CD8-positive, alpha-beta memory T cell (primary cell): ENCODE results near the gene PACSIN2. TPM values are rescaled to one million over a fixed set of nuclear protein-coding genes. Genes with fewer than 3 reads are reported as not detected.

ENCODE experiments used
- CTCF ChIA-PET: fragments of 350-600 bp; sonication (Branson Sonifier 250); formaldehyde crosslinking; loops from one replicate; lab custom pipeline; 2021; ENCODE audit warnings: antibody characterized with exemption; lab: Charles Lee
- POLR2A ChIA-PET: fragments of 350-600 bp; sonication (Branson Sonifier 250); formaldehyde crosslinking; loops from one replicate; lab custom pipeline; 2021; ENCODE audit warnings: antibody characterized with exemption; lab: Charles Lee
- DNase-seq, 5 donors: peaks; one replicate each; pipeline versions ENCODE4 v3.0.0 to v3.0.0-alpha.2; 2020 to 2022; ENCODE audit warnings: mixed read lengths in 1 of 5
- H3K27ac ChIP-seq: one replicate; pipeline ENCODE4 v1.7.0; 2013; ENCODE audit warnings: low read depth, mild to moderate bottlenecking, low read length, moderate library complexity
- H3K27me3 ChIP-seq: 2 replicates; pipeline ENCODE4 v1.7.0; 2013; ENCODE audit warnings: low read length, mild to moderate bottlenecking; ENCODE audit not compliant: insufficient read depth, poor library complexity, severe bottlenecking
- H3K36me3 ChIP-seq: 2 replicates; pipeline ENCODE4 v1.7.0; 2013; ENCODE audit warnings: mild to moderate bottlenecking, low read length, moderate library complexity; ENCODE audit not compliant: insufficient read depth
- H3K4me1 ChIP-seq: 2 replicates; pipeline ENCODE4 v1.7.0; 2013; ENCODE audit warnings: mild to moderate bottlenecking, low read length, moderate library complexity; ENCODE audit not compliant: insufficient read depth
- H3K4me3 ChIP-seq: 2 replicates; pipeline ENCODE4 v1.7.0; 2013; ENCODE audit warnings: mild to moderate bottlenecking, low read length
- H3K9me3 ChIP-seq: 2 replicates; pipeline ENCODE4 v1.7.0; 2013; ENCODE audit warnings: mild to moderate bottlenecking, low read length
- H3K27ac Mint-ChIP-seq, 8 donors: one replicate each; pipeline ENCODE4 v1.8.0; 2020 to 2021; ENCODE audit warnings: mixed read lengths in 8 of 8, mild to moderate bottlenecking in 6 of 8, inconsistent platforms in 3 of 8, moderate library complexity in 3 of 8
- H3K27me3 Mint-ChIP-seq, 2 donors: one replicate each; pipeline ENCODE4 v1.8.0; 2020 to 2021; ENCODE audit warnings: mixed read lengths in 2 of 2, mild to moderate bottlenecking in 1 of 2, moderate library complexity in 1 of 2
- H3K36me3 Mint-ChIP-seq, 3 donors: one replicate each; pipeline ENCODE4 v1.8.0; 2020 to 2021; ENCODE audit warnings: mixed read lengths in 3 of 3, inconsistent platforms in 1 of 3, mild to moderate bottlenecking in 1 of 3
- H3K4me1 Mint-ChIP-seq, 3 donors: one replicate each; pipeline ENCODE4 v1.8.0; 2020 to 2021; ENCODE audit warnings: mixed read lengths in 3 of 3, inconsistent platforms in 1 of 3, mild to moderate bottlenecking in 1 of 3
- H3K4me3 Mint-ChIP-seq, 7 donors: one replicate each; pipeline ENCODE4 v1.8.0; 2020 to 2021; ENCODE audit warnings: mixed read lengths in 7 of 7, mild to moderate bottlenecking in 6 of 7, moderate library complexity in 4 of 7, inconsistent platforms in 2 of 7
- H3K9me3 Mint-ChIP-seq, 5 donors: one replicate each; pipeline ENCODE4 v1.8.0; 2020 to 2022; ENCODE audit warnings: mixed read lengths in 5 of 5, mild to moderate bottlenecking in 3 of 5, moderate library complexity in 2 of 5, inconsistent platforms in 1 of 5
- polyA plus RNA-seq: library from polyadenylated mRNA; unstranded; fragments of 300-500 nt; fragmentation: Illumina TruSeq; gene quantifications from one replicate; pipeline ENCODE4 v1.2.3, GENCODE V29; 2021
- total RNA-seq, 2 experiments: library from RNA; stranded (reverse); gene quantifications; one replicate each; pipeline ENCODE4 v1.2.3, GENCODE V29; 2021

The PACSIN2 gene
- total and polyA plus RNA-seq, 3 experiments from 2014 or later: 26.3 to 36.5 (median 30.2) TPM

DNA sequence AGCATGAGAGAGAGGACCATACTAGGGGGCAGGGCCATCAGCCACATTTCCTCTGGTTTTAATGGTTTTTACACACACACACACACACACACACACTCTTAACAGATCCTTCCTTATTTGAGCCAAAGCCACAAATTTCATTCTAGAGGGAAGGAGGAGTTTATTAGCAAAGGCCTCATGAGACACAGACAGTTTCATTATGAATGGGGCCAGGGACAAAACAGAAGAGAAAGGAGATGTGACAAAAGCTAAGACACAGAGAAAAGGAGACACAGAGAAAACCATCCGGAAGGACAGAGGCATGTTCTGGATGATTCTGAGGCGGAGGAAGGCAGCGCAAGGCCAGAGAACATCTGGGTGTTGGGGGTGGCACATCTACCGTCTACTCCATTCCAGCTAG is 125.6 kb downstream of the PACSIN2 start:
- no peaks in the 10 kb centered on the region for H3K27me3 Mint-ChIP-seq
- no peaks in the 10 kb centered on the region for H3K9me3 Mint-ChIP-seq
- no peaks in the 10 kb centered on the region for H3K9me3 ChIP-seq
- H3K4me1 Mint-ChIP-seq: peaks cover 29 to 39% (median 29%) of the 10 kb centered on the region in 3 donors
- H3K36me3 ChIP-seq: peaks cover 13% of the 10 kb centered on the region
- ChIA-PET CTCF (no interaction called here), POLR2A (no interaction called here)
- H3K4me3 Mint-ChIP-seq: peak overlapping the region in 5 of 7 donors; percentile 14 to 77 (median 16)
- no peaks in the 10 kb centered on the region for H3K27me3 ChIP-seq
- no peak overlapping the region for H3K4me3 ChIP-seq
- no peak overlapping the region for H3K27ac ChIP-seq
- H3K36me3 Mint-ChIP-seq: peaks cover 0 to 72% (median 4%) of the 10 kb centered on the region in 3 donors
- H3K27ac Mint-ChIP-seq: peak overlapping the region; percentile 57 to 90 (median 76)
- peaks cover 13% of the 10 kb centered on the region for H3K4me1 ChIP-seq
- no peak for DNase-seq

DNA sequence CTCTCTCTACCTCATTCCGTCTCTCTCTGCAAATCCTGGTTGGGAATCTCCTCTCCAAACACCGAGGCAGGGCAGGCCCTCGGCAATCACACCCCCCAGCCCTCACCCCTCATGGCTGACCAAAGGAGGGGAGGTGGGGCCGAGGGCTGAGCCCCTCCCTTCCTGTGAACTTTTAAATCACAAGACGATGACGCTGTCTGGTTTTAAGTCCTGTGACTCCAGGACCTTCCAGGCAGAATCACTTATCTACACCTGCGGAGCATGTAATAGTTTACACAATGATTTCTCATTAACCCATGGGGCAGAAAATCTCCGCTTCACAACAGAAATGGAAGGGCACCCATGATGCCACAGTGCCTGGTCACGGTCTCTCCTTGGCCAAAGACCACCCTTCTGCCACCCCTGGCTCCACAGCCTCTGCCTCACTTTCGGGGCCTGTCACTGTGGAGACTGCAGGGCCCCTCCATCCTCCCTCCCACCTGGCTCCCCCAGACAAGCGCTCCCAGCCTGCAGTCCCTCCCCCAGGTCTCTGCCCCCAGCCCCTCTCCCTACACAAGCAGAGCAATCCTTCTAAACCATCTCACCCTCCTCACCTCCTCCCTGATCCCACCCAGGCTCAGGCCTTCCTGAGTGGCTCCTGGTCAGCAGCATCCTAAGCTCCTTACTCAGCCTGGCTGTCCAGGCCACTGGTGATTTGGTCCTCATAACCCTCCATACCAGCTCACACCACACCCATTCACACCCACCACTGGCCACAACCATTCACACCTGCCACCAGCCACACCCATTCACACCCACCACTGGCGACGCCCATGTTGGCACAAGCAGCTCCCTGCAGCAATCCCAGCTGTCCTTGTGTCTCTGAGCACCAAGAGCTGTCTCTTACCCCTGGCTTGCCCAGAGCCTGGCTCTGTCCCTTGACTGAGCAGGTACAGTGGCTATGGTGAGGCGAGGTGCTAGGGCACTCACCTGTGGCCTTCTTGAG is 127.1 kb downstream of the PACSIN2 start:
- Histone ChIP-seq H3K27me3 (no peaks in the 10 kb centered on the region), H3K27ac (no peak overlapping the region), H3K4me3 (no peak overlapping the region), H3K9me3 (no peaks in the 10 kb centered on the region), H3K36me3 (peaks cover 14% of the 10 kb centered on the region), H3K4me1 (peaks cover 5% of the 10 kb centered on the region)
- POLR2A ChIA-PET: no interaction called here
- Mint-ChIP-seq H3K4me1 (peaks cover 19 to 27% (median 21%) of the 10 kb centered on the region in 3 donors), H3K4me3 (no peak overlapping the region), H3K36me3 (peaks cover 0 to 81% (median 6%) of the 10 kb centered on the region in 3 donors), H3K27ac (peak overlapping the region in 7 of 8 donors; percentile 32 to 97 (median 72)), H3K27me3 (no peaks in the 10 kb centered on the region), H3K9me3 (no peaks in the 10 kb centered on the region)
- no peak for DNase-seq
- CTCF ChIA-PET: no interaction called here

DNA sequence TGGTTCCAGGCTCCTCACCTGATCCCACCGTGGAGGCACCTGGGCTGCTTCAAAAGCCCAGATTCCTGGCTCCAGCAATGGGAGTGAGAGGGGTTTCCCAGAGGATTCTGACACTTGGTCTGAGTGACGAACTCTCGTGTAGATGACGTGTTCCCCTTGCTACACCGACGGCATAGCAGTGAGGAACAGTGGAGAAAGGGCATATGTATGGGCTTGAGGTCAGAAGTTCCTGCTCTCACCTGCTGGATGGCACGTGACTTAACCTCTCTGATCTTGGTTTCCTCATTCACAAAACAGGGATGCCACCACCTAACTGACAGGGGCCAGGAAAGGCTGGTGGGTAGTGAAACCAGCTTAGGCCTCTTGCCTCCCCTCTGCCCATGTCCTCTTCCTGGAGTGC is 127.8 kb downstream of the PACSIN2 start:
- CTCF ChIA-PET: no interaction called here
- POLR2A ChIA-PET: no interaction called here
- H3K4me1 Mint-ChIP-seq: peaks cover 19 to 25% (median 21%) of the 10 kb centered on the region in 3 donors
- Histone ChIP-seq H3K27me3 (no peaks in the 10 kb centered on the region), H3K9me3 (no peaks in the 10 kb centered on the region), H3K27ac (no peak overlapping the region), H3K36me3 (peaks cover 14% of the 10 kb centered on the region), H3K4me3 (no peak overlapping the region), H3K4me1 (peaks cover 5% of the 10 kb centered on the region)
- H3K27me3 Mint-ChIP-seq: no peaks in the 10 kb centered on the region
- peak overlapping the region in 4 of 8 donors; percentile 33 to 81 (median 42) for H3K27ac Mint-ChIP-seq
- H3K9me3 Mint-ChIP-seq: no peaks in the 10 kb centered on the region
- peaks cover 0 to 86% (median 8%) of the 10 kb centered on the region in 3 donors for H3K36me3 Mint-ChIP-seq
- H3K4me3 Mint-ChIP-seq: no peak overlapping the region
- no peak for DNase-seq

DNA sequence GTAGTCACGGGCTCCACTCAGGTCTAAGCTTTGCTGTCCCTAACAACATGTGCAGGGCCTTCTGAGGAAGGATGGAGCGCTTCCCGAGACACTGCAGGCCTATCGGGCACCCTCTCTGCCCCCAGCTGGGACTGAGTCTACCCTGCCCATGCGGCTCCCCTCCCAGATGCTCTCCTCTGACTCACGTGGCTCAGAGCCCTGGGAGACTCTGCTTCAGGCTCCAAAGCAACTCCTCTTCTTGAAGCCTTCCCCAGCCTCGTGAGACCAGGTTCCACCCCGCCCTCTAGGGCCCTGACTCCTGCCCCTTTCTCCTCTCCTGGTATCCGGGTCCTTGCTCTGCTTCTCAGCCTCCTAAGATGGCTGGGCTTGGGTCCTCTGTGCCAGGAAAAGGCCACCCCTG is 129.5 kb downstream of the PACSIN2 start:
- H3K9me3 ChIP-seq: no peaks in the 10 kb centered on the region
- ChIA-PET POLR2A (no interaction called here), CTCF (no interaction called here)
- Mint-ChIP-seq H3K9me3 (no peaks in the 10 kb centered on the region), H3K27me3 (no peaks in the 10 kb centered on the region), H3K4me1 (peaks cover 19 to 21% (median 20%) of the 10 kb centered on the region in 3 donors), H3K4me3 (no peak overlapping the region), H3K27ac (peak overlapping the region in 2 of 8 donors; percentile 14 to 56), H3K36me3 (peaks cover 0 to 87% (median 8%) of the 10 kb centered on the region in 3 donors)
- peaks cover 5% of the 10 kb centered on the region for H3K4me1 ChIP-seq
- H3K27ac ChIP-seq: no peak overlapping the region
- no peak for DNase-seq
- no peak overlapping the region for H3K4me3 ChIP-seq
- H3K27me3 ChIP-seq: no peaks in the 10 kb centered on the region
- peaks cover 14% of the 10 kb centered on the region for H3K36me3 ChIP-seq

DNA sequence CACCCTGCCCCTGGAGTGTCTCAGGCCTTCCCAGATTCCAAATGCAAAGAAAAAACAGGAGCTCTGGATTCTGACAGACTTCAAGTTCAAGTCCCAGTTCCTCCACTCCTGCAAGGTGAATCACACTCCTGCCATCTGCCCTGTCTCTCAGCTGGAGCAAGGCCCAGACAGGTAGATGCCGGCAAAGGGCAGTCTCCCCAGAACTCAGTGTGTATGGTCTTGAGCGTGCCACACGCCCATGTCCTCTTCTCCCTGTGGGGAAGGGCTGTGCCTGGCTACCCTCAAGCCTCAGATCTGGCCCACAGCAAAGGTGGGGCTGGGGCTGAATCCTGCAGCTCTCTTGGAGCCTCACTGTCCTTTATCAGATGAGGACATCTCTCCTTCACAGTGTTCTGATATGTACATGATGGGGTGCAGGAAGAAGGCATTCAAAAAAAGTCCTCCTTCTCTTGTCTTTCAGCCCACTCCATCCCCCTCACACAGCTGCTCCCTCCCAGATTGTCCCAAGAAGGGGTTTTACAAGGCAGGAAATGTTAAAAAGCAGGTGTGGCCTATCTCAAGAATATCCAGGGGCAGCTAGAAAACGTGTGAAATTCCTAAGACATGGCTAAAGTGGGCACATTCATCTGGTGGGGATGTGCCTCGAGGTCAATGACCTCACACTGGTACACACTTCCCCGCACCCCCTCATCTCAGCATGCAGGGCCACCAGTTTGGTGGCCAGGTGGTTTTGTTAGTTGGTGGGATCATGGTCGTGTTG is 130.2 kb downstream of the PACSIN2 start:
- no peaks in the 10 kb centered on the region for H3K27me3 Mint-ChIP-seq
- H3K4me3 ChIP-seq: no peak overlapping the region
- H3K27me3 ChIP-seq: no peaks in the 10 kb centered on the region
- peak overlapping the region in 4 of 8 donors; percentile 14 to 87 (median 60) for H3K27ac Mint-ChIP-seq
- H3K4me1 ChIP-seq: peaks cover 5% of the 10 kb centered on the region
- no peak for DNase-seq
- peaks cover 19 to 21% (median 20%) of the 10 kb centered on the region in 3 donors for H3K4me1 Mint-ChIP-seq
- H3K9me3 Mint-ChIP-seq: no peaks in the 10 kb centered on the region
- no peak overlapping the region for H3K4me3 Mint-ChIP-seq
- no peak overlapping the region for H3K27ac ChIP-seq
- peaks cover 14% of the 10 kb centered on the region for H3K36me3 ChIP-seq
- no peaks in the 10 kb centered on the region for H3K9me3 ChIP-seq
- POLR2A ChIA-PET: interaction anchor here (0.6 kb wide), 1 partner anchor 218 kb away, joined by 3 read pairs; no protein-coding TSS in a partner anchor
- CTCF ChIA-PET: no interaction called here
- H3K36me3 Mint-ChIP-seq: peaks cover 0 to 94% (median 10%) of the 10 kb centered on the region in 3 donors

DNA sequence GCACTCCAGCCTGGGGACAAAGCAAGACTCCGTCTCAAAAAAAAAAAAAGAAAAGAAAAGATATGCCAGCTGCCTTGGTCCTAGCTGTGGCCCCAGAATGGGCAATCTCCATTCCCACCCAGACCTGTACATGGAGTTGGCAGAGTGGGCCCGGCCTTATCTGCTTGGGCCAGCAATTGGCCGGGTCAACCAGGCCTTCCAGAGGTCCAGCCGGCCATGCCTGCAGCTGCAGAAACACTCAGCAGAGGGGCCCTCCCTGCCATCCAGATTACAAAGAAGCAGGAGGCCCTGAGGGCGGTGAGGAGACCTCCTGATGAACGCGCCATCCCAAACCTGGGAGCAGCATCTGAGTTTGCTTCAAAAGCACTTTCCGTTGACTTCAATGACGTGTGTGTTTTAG is 131.0 kb downstream of the PACSIN2 start:
- ChIA-PET POLR2A (interaction anchor here (0.6 kb wide), 1 partner anchor 16 kb away, joined by 3 read pairs; no protein-coding TSS in a partner anchor), CTCF (no interaction called here)
- Histone ChIP-seq H3K4me3 (no peak overlapping the region), H3K4me1 (no peaks in the 10 kb centered on the region), H3K27me3 (no peaks in the 10 kb centered on the region), H3K9me3 (no peaks in the 10 kb centered on the region), H3K27ac (no peak overlapping the region), H3K36me3 (peaks cover 14% of the 10 kb centered on the region)
- Mint-ChIP-seq H3K9me3 (no peaks in the 10 kb centered on the region), H3K27me3 (no peaks in the 10 kb centered on the region), H3K4me3 (no peak overlapping the region), H3K27ac (peak overlapping the region in 1 of 8 donors; percentile 87), H3K4me1 (peaks cover 11 to 15% (median 12%) of the 10 kb centered on the region in 3 donors), H3K36me3 (peaks cover 0 to 92% (median 10%) of the 10 kb centered on the region in 3 donors)
- DNase-seq: no peak

DNA sequence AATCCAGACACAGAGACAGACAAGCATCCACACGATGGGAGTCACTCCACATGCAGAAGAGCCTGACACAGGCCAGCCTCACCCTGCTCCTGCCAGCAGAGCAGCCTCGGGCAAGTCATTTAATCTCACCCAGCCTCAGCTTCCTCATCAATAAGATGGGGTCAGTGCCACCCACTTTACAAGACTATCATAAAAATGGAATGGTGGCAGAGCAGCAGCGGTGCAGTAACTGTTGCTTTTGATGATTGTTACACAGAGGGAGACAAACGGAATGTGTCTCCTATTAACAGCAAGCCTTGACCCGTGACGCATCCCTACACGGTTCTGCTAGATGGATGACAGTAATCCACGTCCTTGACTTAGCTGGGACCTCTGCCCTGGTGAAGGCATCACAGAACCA is 131.8 kb downstream of the PACSIN2 start:
- Mint-ChIP-seq H3K4me1 (peaks cover 3 to 6% (median 4%) of the 10 kb centered on the region in 3 donors), H3K27ac (peak overlapping the region in 3 of 8 donors; percentile 7 to 63 (median 11)), H3K9me3 (no peaks in the 10 kb centered on the region), H3K27me3 (no peaks in the 10 kb centered on the region), H3K36me3 (peaks cover 0 to 92% (median 9%) of the 10 kb centered on the region in 3 donors), H3K4me3 (no peak overlapping the region)
- Histone ChIP-seq H3K27ac (no peak overlapping the region), H3K27me3 (no peaks in the 10 kb centered on the region), H3K36me3 (peaks cover 13% of the 10 kb centered on the region), H3K9me3 (no peaks in the 10 kb centered on the region), H3K4me1 (no peaks in the 10 kb centered on the region), H3K4me3 (no peak overlapping the region)
- ChIA-PET POLR2A (no interaction called here), CTCF (no interaction called here)
- no peak for DNase-seq
